Hematopoietic multipotent progenitor cell treated with erythropoietin and hydrocortisone succinate and interleukin-3 and kit ligand, for 4 days (in vitro differentiated cells): Measurements from ENCODE around the gene ZBTB9.

ENCODE experiments used
- DNase-seq: peaks from one replicate; pipeline ENCODE4 v3.0.0-alpha.2; 2015

Gene ZBTB9

GRCh38 chr6:33454009-33454946 is at the start of gene ZBTB9:
ZBTB9 (plus strand) TSS chr6:33454576; CDS start chr6:33455101, 525 bp downstream.
- DNase-seq, result peak; percentile 98

GRCh38 chr6:33404884-33405283 is 49.5 kb upstream of the ZBTB9 start:
- DNase-seq, result no peak

- DNase-seq, result no peak
These were observed 48.9 kb upstream of the ZBTB9 start for GRCh38 chr6:33405386-33405940.

- no peak for DNase-seq
These were observed 48.2 kb upstream of the ZBTB9 start for GRCh38 chr6:33406126-33406525.

- peak; percentile 78 for DNase-seq
These were observed 47.2 kb upstream of the ZBTB9 start for GRCh38 chr6:33407132-33407718.

GRCh38 chr6:33410050-33410710 is 44.2 kb upstream of the ZBTB9 start:
- DNase-seq, result peak; percentile 99

GRCh38 chr6:33410711-33411631 is 43.4 kb upstream of the ZBTB9 start, which contains the start of gene PHF1:
PHF1 (plus strand) TSS chr6:33411014; CDS start chr6:33412264, 1,250 bp downstream.
- peak; percentile 91 for DNase-seq

GRCh38 chr6:33411632-33412005 is 42.8 kb upstream of the ZBTB9 start:
- DNase-seq, result no peak

GRCh38 chr6:33412140-33413009 is 42.0 kb upstream of the ZBTB9 start:
- no peak for DNase-seq

- DNase-seq, result no peak
These were observed 40.9 kb upstream of the ZBTB9 start for GRCh38 chr6:33413241-33414120.

- DNase-seq, result peak; percentile 69
These were observed 39.6 kb upstream of the ZBTB9 start for GRCh38 chr6:33414592-33415271.

- DNase-seq, result no peak
These were observed 38.5 kb upstream of the ZBTB9 start for GRCh38 chr6:33415831-33416230.

- no peak for DNase-seq
These were observed 37.8 kb upstream of the ZBTB9 start for GRCh38 chr6:33416386-33417127.

GRCh38 chr6:33417128-33417902 is 37.1 kb upstream of the ZBTB9 start:
- no peak for DNase-seq

- peak; percentile 100 for DNase-seq
These were observed 36.3 kb upstream of the ZBTB9 start, which contains the start of gene CUTA for GRCh38 chr6:33417903-33418689. CUTA (minus strand) TSS chr6:33418107; CDS start chr6:33418000, 107 bp downstream.

- no peak for DNase-seq
These were observed 35.6 kb upstream of the ZBTB9 start for GRCh38 chr6:33418690-33419291.
